SK-N-MC (cell line): Measurements from ENCODE around the gene LMF1.

Experiments used
- EZH2 ChIP-seq: fragments of 200-600 bp; sonication (generic); IDR thresholded peaks from one replicate; pipeline ENCODE4 v1.6.1; 2017; ENCODE audit warnings: antibody characterized with exemption
- POLR2AphosphoS5 ChIP-seq: IDR thresholded peaks from 2 replicates; pipeline ENCODE4 v1.6.1; 2012; ENCODE audit warnings: mild to moderate bottlenecking, low read depth, low read length, borderline replicate concordance

GRCh38 chr16:879461-879861, 91.3 kb downstream of the LMF1 start:
- TF ChIP-seq POLR2AphosphoS5: no peak
- no peak for TF ChIP-seq EZH2
